T-helper 2 cell treated with Interferon-gamma antibody and Interleukin-4, amounts not matched to agents 5 μg/mL and 100 μg/mL, for 36 hours (primary cell): ENCODE results near the gene CTXND1.
"Not testable (repeated sequence)": the region's sequence is repeated elsewhere in the genome, so short reads cannot be mapped to it uniquely, and the experiment has no call there.

Experiments used
- DNase-seq: peaks from one replicate; pipeline ENCODE4 v3.0.0; 2021; ENCODE audit warnings: low spot score
- H3K27ac Mint-ChIP-seq: one replicate; pipeline ENCODE4 v1.8.0; 2021; ENCODE audit warnings: mild to moderate bottlenecking, mixed read lengths
- H3K27me3 Mint-ChIP-seq: one replicate; pipeline ENCODE4 v1.8.0; 2021; ENCODE audit warnings: low read depth, mixed read lengths
- H3K36me3 Mint-ChIP-seq: one replicate; pipeline ENCODE4 v1.8.0; 2021; ENCODE audit warnings: low read depth, mixed read lengths
- H3K4me1 Mint-ChIP-seq: one replicate; pipeline ENCODE4 v1.8.0; 2021; ENCODE audit warnings: low read depth, mixed read lengths
- H3K4me3 Mint-ChIP-seq: one replicate; pipeline ENCODE4 v1.8.0; 2022; ENCODE audit warnings: mild to moderate bottlenecking, moderate library complexity, mixed read lengths
- H3K9me3 Mint-ChIP-seq: one replicate; pipeline ENCODE4 v1.8.0; 2021; ENCODE audit warnings: mixed read lengths

Gene CTXND1

GRCh38 chr15:80161468-80162016 is 90.5 kb downstream of the CTXND1 start:
- DNase-seq, result no peak
- Mint-ChIP-seq H3K9me3 (no peaks in the 10 kb centered on the region), H3K4me3 (no peak overlapping the region), H3K27ac (peak overlapping the region; percentile 89), H3K4me1 (peaks cover 19% of the 10 kb centered on the region), H3K27me3 (no peaks in the 10 kb centered on the region), H3K36me3 (peaks cover 48% of the 10 kb centered on the region)

- DNase-seq, result peak; percentile 62
- no peaks in the 10 kb centered on the region for H3K27me3 Mint-ChIP-seq
- H3K9me3 Mint-ChIP-seq, result no peaks in the 10 kb centered on the region
- peaks cover 21% of the 10 kb centered on the region for H3K4me1 Mint-ChIP-seq
- peak overlapping the region; percentile 31 for H3K4me3 Mint-ChIP-seq
- peak overlapping the region; percentile 89 for H3K27ac Mint-ChIP-seq
- H3K36me3 Mint-ChIP-seq, result peaks cover 48% of the 10 kb centered on the region
Measured at GRCh38 chr15:80160570-80161156, 91.3 kb downstream of the CTXND1 start.

- no peak for DNase-seq
- Mint-ChIP-seq H3K27me3 (no peaks in the 10 kb centered on the region), H3K4me3 (no peak overlapping the region), H3K4me1 (peaks cover 27% of the 10 kb centered on the region), H3K9me3 (no peaks in the 10 kb centered on the region), H3K36me3 (peaks cover 53% of the 10 kb centered on the region), H3K27ac (peak overlapping the region; percentile 89)
Measured at GRCh38 chr15:80159811-80160569, 92.0 kb downstream of the CTXND1 start.

- Mint-ChIP-seq H3K27me3 (no peaks in the 10 kb centered on the region), H3K4me1 (peaks cover 34% of the 10 kb centered on the region), H3K9me3 (no peaks in the 10 kb centered on the region), H3K27ac (no peak overlapping the region), H3K36me3 (peaks cover 53% of the 10 kb centered on the region), H3K4me3 (no peak overlapping the region)
- DNase-seq, result no peak
Measured at GRCh38 chr15:80159301-80159700, 92.7 kb downstream of the CTXND1 start.

- Mint-ChIP-seq H3K4me3 (no peak overlapping the region), H3K27me3 (no peaks in the 10 kb centered on the region), H3K27ac (no peak overlapping the region), H3K9me3 (no peaks in the 10 kb centered on the region), H3K36me3 (peaks cover 40% of the 10 kb centered on the region), H3K4me1 (peaks cover 44% of the 10 kb centered on the region)
- DNase-seq, result no peak
Measured at GRCh38 chr15:80157215-80157614, 94.8 kb downstream of the CTXND1 start.

GRCh38 chr15:80156176-80156720 is 95.8 kb downstream of the CTXND1 start:
- peaks cover 48% of the 10 kb centered on the region for H3K4me1 Mint-ChIP-seq
- H3K27me3 Mint-ChIP-seq, result peaks cover 2% of the 10 kb centered on the region
- no peak for DNase-seq
- no peak overlapping the region for H3K27ac Mint-ChIP-seq
- H3K4me3 Mint-ChIP-seq, result no peak overlapping the region
- no peaks in the 10 kb centered on the region for H3K9me3 Mint-ChIP-seq
- peaks cover 34% of the 10 kb centered on the region for H3K36me3 Mint-ChIP-seq

GRCh38 chr15:80155378-80156175 is 96.4 kb downstream of the CTXND1 start:
- not testable (repeated sequence) for H3K9me3 Mint-ChIP-seq, DNase-seq, H3K27ac Mint-ChIP-seq, H3K27me3 Mint-ChIP-seq
- Mint-ChIP-seq H3K4me1 (peaks cover 42% of the 10 kb centered on the region), H3K4me3 (peak overlapping the region; percentile 63), H3K36me3 (peaks cover 28% of the 10 kb centered on the region)

GRCh38 chr15:80155001-80155377 is 97.0 kb downstream of the CTXND1 start:
- peaks cover 24% of the 10 kb centered on the region for H3K36me3 Mint-ChIP-seq
- peaks cover 36% of the 10 kb centered on the region for H3K4me1 Mint-ChIP-seq
- no peak for DNase-seq
- peak overlapping the region; percentile 63 for H3K4me3 Mint-ChIP-seq
- peaks cover 2% of the 10 kb centered on the region for H3K27me3 Mint-ChIP-seq
- H3K27ac Mint-ChIP-seq, result peak overlapping the region; percentile 59
- H3K9me3 Mint-ChIP-seq, result no peaks in the 10 kb centered on the region

GRCh38 chr15:80154336-80154735 is 97.7 kb downstream of the CTXND1 start:
- Mint-ChIP-seq H3K36me3 (peaks cover 18% of the 10 kb centered on the region), H3K4me3 (peak overlapping the region; percentile 92), H3K4me1 (peaks cover 31% of the 10 kb centered on the region), H3K9me3 (no peaks in the 10 kb centered on the region), H3K27me3 (peaks cover 2% of the 10 kb centered on the region), H3K27ac (no peak overlapping the region)
- no peak for DNase-seq

- H3K9me3 Mint-ChIP-seq, result no peaks in the 10 kb centered on the region
- peaks cover 29% of the 10 kb centered on the region for H3K4me1 Mint-ChIP-seq
- H3K27me3 Mint-ChIP-seq, result peaks cover 2% of the 10 kb centered on the region
- peaks cover 16% of the 10 kb centered on the region for H3K36me3 Mint-ChIP-seq
- H3K4me3 Mint-ChIP-seq, result peak overlapping the region; percentile 92
- peak overlapping the region; percentile 94 for H3K27ac Mint-ChIP-seq
- no peak for DNase-seq
Measured at GRCh38 chr15:80153900-80154299, 98.1 kb downstream of the CTXND1 start.

GRCh38 chr15:80152896-80153876 is 98.8 kb downstream of the CTXND1 start, which contains the start of gene FAH:
TSS of gene FAH (plus strand) at chr15:80152999. CDS start at chr15:80153055, 56 bp downstream.
- Mint-ChIP-seq H3K4me3 (peak within 1 kb of the TSS; percentile 92), H3K36me3 (peaks cover 11% of the 10 kb centered on the region), H3K27me3 (peaks cover 6% of the 10 kb centered on the region), H3K4me1 (peaks cover 29% of the 10 kb centered on the region), H3K9me3 (no peaks in the 10 kb centered on the region), H3K27ac (peak within 1 kb of the TSS; percentile 94)
- peak; percentile 61 for DNase-seq

- DNase-seq, result peak; percentile 78
- Mint-ChIP-seq H3K4me1 (peaks cover 29% of the 10 kb centered on the region), H3K4me3 (peak overlapping the region; percentile 92), H3K27me3 (peaks cover 9% of the 10 kb centered on the region), H3K9me3 (no peaks in the 10 kb centered on the region), H3K36me3 (peaks cover 11% of the 10 kb centered on the region), H3K27ac (peak overlapping the region; percentile 94)
Measured at GRCh38 chr15:80152180-80152895, 99.7 kb downstream of the CTXND1 start.
